Amniotic epithelial cell (primary cell): ENCODE results near the gene RRAS2.
"Not testable (repeated sequence)": the region's sequence is repeated elsewhere in the genome, so short reads cannot be mapped to it uniquely, and the experiment has no call there.

Experiments used
- DNase-seq: peaks from one replicate; pipeline ENCODE4 v3.0.0-alpha.2; 2010; ENCODE audit warnings: low read depth

The RRAS2 gene

DNA sequence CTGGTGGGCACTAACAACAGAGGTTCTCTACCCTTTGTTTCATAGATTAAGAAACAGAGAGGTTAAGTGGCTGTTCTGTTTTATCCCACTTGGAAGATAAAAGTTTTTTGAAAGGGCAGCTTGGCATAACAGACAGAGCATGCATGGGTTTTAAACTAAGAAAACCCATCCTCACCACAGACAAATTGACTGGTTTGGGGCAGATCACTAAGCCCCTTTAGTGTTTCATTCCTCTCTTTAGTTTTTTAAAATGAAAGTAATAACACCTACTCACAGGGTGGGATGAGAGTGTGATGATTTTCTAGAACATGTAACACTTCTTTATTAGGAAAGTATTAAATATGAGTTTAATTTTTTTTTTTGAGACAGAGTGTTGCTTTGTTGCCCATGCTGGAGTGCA is 12.3 kb upstream of the RRAS2 start:
- DNase-seq, result no peak

DNA sequence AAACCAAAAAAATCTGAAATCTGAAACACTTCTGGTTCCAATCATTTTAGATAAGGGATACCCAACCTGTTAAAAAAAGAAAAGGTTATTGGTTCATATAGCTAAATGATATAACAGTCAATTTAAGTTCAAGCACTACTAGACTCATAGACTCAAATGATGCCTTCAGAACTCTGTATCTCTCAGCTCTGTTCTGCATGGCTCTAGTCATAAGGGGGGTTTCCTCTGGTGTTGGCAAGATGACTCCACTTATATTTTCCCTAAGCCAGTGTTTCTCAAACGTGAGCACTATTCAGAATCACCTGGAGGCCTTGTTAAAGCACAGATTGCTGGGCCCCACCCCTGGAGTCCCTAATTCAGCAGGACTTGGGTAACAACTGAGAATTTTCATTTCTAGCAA is 11.5 kb upstream of the RRAS2 start:
- no peak for DNase-seq

DNA sequence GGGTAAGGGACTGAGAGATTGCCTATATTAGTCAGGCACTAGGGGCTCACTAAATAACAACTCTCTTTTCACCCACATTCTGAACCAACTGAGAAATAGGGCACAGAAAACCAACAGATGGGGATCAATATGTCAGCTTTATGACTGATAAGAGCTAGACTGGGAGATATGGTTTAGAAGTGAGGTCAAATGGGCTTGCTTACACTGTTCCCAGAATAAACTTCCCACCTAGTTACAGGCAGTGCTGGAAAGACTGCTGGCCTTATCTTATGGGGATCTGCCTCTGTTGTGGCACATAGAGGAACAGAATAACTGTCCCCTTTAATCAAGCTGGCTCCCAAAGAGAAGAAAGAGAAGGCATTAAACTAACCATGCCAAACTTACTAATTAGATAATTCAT is 10.6 kb upstream of the RRAS2 start:
- no peak for DNase-seq

DNA sequence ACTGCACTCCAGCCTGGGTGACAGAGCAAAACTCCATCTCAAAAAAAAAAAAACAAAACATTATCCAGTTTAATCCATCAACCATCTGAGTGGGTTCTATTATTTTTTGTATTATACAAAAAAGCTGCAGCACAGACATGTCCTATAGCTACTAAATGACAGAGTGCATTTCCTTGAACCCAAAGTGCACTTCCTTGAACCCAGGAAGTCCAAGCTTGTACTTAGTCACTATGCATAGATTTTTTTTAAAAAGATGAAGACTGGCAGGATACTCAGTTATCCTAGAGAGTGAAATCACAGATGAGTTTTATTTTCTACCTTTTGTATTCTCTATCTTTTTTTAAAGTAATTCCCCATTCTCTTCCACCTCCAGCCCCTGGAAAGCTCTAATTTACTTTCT is 8.0 kb upstream of the RRAS2 start:
- no peak for DNase-seq

DNA sequence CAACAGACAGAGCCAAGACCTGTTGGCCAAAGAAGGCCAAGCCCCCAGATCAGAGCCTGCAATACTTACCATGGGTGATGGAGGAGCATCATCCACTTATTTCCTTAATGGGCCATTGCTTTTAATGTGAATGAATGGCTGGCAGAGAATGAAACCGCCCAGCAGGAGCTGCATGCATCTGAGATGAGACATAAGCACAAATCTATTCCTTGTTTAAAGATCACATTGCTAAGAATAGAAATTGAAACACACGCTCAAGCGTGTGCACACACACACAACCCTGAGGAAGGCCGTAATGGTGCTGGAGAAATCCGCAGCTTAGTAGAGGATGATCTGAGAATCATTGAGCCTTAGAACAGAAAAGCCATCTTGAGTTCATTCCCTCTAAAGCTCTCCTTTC is 5.3 kb upstream of the RRAS2 start:
- DNase-seq, result no peak

DNA sequence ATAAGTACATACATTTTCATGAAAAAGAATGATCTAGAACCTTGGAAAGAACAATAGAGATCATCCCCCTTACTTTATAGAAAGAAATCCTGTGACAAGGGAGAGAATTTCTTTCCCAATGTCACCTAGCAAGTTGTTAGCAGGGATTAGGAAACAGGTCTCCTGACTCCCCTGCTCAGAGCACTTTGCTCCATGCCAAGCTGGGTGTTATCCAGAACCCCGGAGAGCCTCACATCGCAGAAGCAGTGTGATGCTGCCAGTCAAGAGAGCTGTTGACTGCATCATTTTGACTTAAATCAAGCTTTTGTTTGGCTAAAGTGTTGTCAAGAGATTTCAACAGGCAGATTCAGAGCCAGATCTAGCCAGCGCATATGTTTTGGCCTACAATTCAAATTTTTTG is 3.6 kb upstream of the RRAS2 start:
- no peak for DNase-seq

DNA sequence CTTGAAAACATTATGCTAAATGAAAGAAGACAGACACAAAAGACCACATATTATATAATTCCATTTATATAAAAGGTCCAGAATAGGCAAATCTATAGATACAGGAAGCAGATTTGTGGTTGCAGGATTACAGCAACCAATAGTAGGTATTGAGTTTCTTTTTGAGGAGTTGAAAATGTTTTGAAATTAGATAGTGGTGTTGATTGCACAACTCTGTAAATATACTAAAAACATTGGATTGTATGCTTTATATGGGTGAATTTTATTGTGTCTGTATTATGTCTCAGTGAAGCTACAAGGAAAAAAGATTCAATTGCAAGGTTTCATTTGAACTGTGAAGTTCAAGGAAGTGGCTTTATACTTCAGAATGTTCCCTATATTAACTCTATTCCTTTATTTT is 3.0 kb upstream of the RRAS2 start:
- no peak for DNase-seq

DNA sequence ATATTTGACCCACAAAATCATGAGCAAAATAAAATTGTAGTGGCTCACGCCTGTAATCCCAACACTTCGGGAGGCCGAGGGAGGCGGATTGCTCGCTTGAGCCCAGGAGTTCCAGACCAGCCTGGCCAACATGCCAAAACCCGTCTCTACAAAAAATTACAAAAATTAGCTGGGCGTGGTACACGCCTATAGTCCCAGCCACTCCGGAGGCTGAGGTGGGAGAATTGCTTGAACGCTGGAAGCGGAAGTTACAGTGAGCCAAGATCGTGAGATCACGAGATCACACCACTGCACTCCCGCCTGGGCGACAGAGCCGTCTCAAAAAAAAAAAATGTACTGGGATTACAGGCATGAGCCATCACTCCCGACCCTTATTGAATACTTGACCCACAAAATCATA is 2.0 kb upstream of the RRAS2 start:
- DNase-seq, result no peak

DNA sequence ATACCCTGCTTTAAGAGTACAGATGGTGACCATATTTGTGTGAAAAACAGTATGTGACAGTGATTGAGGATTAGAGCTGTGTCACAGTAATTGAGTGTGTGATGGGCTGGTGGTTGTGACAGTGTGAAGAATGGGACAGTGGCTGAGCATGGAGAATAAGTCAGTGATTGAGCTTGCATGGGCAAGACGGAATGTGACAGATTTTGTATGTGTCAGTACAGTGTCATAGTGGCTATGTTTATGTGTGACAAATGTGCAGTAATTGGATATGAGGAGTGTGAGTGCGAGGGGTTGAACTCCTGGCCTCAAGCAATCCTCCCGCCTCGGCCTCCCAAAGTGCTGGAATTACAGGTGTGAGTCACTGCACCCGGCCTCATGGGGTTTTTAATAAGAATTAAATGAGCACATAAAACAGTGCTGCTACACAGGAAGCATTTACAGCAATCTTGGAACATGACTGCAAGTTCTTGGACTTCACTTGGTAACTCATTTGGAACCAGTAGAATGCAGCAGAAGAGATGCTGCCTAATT is 583 bp upstream of the RRAS2 start:
- no peak for DNase-seq

DNA sequence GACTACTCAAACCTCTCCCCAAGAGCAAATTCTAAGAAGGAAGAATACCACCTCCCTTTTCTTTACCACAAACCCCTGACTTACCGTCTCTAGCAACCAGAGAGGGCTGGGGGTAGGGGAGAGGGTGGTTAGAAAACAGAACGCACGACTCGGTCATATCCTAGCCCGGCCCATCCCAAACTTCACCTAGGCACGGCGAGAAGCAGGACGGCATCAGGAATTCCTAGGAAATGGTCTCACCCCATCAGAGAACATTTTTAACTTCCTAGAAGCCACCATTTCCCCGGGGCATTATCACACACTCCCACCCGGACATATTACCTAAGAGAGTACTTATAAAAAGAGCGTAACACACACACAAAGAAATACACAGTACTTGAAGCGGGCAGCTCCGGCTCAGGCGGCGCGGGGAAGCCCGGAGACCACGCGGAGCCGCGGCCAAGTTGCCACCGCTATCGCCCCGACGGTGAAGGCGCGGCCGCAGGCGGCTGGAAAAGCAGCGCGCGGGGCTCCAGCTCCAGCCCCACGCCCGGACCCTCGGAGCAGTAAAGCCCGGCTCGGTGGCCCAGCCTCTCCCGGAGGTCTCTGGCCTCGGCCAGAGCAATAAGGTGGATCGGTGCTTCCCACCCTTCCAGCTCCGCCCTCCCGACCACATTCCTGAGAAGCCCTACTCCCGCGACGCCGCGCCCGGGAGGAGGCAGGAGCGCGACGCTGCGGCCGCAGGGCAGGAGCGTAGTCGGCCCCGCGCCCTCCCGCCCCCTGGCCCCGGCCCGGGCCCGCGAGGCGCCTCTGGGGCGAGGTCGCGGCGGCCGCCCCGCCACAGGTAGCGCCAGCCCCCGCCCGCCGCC is 878 bp downstream of the RRAS2 start:
- peak; percentile 62 for DNase-seq

DNA sequence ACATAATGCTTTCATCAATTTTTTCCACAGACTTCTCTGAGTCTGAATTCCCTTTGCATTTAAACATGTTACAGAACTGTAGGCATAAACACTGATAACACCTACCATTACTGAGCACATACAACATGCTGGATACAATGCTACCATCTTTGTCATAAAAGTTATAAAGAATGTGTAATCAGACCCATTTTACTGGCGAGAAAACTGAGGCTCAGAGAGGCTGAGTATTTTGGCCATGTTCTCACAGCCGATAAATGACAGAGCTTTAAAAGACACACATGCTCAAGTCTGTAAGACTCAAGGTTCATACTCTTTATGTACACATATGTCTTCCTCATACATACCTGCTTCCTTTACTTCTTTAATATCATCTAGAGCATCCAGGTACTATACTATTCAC is 2.6 kb downstream of the RRAS2 start:
- no peak for DNase-seq

DNA sequence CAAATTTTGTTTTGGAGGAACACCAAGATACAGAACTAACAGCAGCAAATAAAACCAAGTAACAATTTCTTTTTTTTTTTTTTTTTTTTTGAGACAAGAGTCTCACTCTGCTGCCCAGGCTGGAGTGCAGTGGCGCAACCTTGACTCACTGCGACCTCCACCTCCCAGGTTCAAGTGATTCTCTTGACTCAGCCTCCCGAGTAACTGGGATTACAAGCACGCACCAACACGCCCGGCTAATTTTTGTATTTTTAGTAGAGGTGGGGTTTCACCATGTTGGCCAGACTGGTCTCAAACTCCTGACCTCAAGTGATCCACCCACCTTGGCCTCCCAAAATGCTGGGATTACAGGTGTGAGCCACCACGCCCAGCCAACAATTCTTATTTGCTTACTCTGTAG is 4.4 kb downstream of the RRAS2 start:
- not testable (repeated sequence) for DNase-seq

DNA sequence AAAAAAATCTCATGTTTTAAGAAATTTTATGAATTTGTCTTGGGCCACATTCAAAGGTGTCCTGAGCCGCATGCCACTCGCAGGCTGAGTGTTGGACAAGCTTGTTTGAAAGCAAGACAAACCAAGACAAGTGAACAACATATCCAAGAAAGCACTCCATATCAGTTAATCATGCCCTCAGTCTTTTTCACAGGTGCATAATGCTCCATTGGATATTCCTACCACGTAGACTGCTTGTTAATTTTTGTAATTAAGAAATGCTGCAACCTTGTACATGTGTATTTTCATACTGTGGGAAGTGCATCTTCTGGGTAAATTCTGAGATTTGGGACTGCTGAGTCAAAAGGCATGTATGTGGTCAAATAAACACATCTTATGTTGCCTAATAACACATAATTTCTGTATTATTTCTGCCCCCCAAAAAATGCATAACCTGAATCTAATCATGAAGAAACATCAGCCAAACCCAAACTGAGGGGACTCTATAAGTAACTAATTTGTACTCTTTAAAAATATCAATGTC is 8.2 kb downstream of the RRAS2 start:
- peak; percentile 13 for DNase-seq

DNA sequence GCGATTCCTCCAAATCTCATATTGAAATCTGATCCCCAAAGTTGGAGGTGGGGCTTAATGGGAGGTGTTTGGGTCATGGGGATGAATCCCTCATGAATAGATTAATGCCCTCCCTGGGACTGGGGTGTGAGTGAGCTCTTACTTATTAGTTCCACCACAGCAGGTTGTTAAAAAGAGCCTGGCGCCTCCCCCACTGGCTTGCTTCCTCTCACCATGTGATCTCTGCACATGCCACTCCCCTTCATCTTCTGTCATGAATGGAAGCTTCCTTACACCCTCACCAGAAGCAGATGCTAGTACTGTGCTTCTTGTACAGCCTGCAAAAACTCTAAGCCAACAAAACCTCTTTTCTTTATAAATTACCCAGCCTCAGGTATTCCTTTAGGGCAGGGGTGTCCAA is 8.8 kb downstream of the RRAS2 start:
- DNase-seq, result no peak

DNA sequence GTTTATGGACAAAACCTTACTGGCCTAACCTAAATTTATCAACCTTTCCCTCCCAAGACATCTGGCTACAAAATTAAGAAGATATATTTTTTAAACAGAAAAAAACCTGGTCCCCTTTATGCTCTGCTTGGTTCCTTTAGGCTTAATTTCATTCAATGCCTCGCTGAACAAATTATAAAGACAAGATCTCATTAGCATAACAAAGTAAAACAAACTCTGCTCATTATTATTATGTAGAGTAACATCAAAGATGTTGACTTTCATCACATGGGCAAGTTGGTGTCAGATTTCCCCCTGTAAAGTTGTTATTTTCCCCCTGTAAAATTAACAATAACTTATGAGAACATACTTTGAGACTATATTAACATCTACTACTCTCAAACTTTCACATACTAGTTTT is 11.0 kb downstream of the RRAS2 start:
- no peak for DNase-seq

DNA sequence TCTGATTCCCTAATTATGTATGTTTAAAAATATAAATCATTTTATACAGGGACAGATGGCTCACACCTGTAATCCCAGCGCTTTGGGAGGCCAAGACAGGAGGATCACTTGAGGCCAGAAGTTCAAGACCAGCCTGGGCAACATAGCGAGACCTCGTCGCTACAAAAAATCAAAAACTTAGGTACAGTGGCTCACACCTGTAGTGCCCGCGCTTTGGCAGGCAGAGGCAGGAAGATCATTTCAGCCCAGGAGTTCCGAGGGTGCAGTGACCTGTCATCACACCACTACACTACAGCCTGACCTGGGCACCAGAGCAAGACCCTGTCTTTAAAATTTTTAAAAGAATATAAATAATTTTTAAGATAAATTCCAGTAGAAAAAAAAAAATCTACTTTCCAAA is 11.5 kb downstream of the RRAS2 start:
- no peak for DNase-seq

DNA sequence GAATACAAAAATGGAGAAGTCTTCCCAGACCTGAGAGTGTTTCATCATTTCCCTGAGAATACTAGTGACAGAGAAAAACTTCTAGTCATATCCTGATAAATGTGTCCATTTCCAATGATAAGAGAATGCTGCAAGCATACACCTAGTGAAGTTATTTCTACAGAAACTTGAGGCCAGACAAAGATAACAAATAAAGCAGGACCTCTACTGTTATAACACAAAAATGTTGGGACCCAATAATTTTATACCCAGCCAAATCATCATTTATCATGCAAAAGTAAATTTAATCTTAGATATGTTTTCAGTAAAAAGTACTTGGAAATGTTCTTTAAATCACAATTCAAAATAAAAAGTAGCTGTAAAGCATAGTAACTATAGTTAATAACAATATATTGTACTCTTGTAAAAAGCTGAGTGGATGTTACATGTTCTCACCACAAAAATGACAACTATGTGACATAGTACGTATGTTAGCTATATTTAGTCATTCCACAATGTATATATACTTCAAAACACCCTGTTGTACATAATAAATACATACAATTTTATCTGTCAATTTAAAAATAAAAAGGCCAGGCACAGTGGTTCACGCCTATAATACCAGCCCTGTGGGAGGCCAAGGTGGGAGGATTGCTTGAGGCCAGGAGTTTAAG is 12.6 kb downstream of the RRAS2 start:
- DNase-seq, result no peak

DNA sequence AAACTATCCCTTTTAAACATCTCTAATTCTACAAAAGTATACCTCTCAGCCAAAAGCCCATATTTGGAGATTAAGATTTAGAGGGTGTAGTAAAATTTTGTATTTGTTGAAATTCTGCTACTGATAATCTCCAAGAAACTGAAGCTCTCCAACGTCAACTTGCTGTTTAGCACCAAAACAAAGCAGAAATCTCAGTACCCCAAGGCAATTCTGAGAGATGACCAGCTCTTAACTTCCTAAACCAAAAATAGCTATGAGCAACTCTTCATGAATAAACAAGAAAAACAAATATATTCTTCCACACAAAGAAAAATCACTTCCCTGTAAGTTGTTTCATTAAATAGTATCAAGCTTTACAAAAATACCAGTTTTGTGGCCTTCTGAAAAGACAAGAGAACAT is 13.3 kb downstream of the RRAS2 start:
- DNase-seq, result no peak

DNA sequence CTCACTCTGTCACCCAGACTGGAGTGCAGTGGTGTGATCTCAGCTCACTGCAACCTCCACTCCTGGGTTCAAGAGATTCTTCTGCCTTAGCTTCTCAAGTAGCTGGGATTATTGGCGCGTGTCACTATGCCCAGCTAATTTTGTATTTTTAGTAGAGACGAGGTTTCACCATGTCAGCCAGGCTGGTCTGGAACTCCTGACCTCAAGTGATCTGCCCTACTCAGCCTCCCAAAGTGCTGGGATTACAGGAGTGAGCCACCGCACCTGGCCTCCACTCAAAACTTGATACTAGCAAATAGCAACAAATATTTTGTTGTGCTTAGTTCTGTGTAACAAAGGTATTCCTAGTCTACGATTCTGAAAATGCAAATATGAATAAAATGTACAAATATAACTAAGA is 14.0 kb downstream of the RRAS2 start:
- DNase-seq, result not testable (repeated sequence)

DNA sequence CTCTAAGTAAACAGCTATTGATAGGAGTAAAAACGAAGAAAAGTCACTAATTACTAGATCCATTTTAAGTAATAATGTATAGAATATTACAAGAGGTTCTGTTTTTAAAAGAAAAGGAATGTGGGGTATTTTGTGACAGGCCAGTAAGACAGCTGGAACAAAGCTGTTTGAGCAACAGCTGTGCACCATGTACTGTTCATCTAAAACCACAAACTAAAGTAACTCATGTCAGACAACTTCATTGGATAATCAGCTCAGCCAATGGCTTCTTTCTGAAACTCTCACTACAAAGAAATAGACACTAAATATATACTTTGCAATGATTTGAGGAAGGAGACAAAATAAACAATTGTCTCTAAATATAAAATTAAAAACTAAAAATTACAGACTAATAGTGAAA is 16.1 kb downstream of the RRAS2 start:
- DNase-seq, result peak; percentile 82

DNA sequence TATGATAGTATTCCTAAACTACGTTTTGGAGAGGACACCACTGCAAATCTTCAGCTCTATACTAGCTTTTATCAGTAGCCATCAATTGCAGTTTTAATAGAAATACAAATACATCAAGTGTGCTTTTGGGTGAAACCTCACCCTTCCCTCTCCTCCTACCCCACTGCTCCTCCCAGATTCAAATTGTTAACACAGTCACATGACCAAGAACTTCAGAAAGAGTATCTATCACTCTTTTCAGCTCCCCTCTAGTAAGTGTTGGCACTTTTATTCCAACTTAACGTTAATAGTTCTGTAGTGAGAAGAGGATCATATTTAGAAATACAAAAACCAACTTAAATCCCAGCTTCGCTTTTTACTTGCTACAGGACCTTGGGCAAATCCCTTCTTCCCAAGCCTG is 17.0 kb downstream of the RRAS2 start:
- DNase-seq, result no peak

DNA sequence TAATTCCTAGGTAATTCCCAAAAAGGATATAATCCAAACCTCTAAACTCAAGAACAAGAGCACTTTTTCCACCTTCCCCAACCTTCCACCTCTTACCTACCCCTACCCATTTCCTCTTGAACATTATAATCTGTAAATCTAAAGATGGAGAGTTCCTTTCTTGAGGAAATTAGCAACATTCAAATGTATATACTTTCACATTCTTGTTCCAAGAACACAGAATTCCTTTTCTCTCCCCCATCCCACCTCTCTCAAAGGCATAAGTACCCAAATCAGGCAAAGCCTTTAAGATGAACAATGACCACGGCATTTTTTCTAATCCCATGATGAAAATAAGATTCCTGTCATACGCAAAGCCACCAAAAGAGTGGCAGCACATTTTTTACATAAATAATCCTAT is 18.3 kb downstream of the RRAS2 start:
- DNase-seq, result no peak

DNA sequence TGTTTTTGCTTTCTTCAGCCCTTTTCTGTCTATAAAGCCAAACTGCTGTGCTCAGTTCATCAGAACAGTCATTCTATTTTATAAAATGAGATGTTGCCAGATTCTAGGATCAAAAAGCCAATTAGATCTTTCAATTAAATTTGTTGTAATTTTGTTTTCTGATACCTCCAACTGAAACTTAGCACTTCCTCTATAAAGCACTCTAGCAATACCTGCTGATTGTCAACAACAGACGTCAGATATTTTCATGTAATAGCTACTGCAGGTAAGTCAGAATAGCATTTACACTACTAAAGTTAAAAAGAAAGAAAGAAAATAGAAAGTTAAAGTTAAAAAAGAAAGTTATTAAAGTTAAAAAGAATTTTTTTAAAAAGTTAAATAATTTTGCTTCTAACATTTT is 19.6 kb downstream of the RRAS2 start:
- no peak for DNase-seq
